Right lobe of liver (tissue), 6 donors: ENCODE data around the gene HS6ST3. TPM values are rescaled to one million over a fixed set of nuclear protein-coding genes. Genes with fewer than 3 reads are reported as not detected.

ENCODE experiments used
- ATAC-seq, 4 donors: fragments of 200-7000 bp; cut with Tn5 transposase; one replicate each; pipeline ENCODE4 v1.9.1; 2020; ENCODE audit warnings: mild to moderate bottlenecking in 4 of 4, moderate library complexity in 4 of 4
- DNase-seq, 3 donors: peaks; one replicate each; pipeline ENCODE4 v3.0.0-alpha.2; 2020
- H3K27ac ChIP-seq, 3 donors: fragments of 200-600 bp; one replicate each; pipeline ENCODE4 v1.8.0; 2022
- H3K27me3 ChIP-seq, 2 donors: fragments of 200-600 bp; one replicate each; pipeline ENCODE4 v1.8.0; 2022
- H3K36me3 ChIP-seq, 4 donors: fragments of 200-600 bp; sonication (generic) in 1 of 4; one replicate each; pipeline versions ENCODE4 v1.5.1 to v1.8.0; 2017 to 2022; ENCODE audit warnings: control low read depth in 1 of 4
- H3K4me1 ChIP-seq, 4 donors: fragments of 200-600 bp; sonication (generic) in 1 of 4; one replicate each; pipeline versions ENCODE4 v1.5.1 to v1.8.0; 2017 to 2022; ENCODE audit warnings: control low read depth in 1 of 4
- H3K4me3 ChIP-seq, 3 donors: fragments of 200-600 bp; one replicate each; pipeline ENCODE4 v1.8.0; 2022
- H3K9me3 ChIP-seq, 4 donors: fragments of 200-600 bp; sonication (generic) in 1 of 4; one replicate each; pipeline versions ENCODE4 v1.5.1 to v1.8.0; 2017 to 2022; ENCODE audit warnings: control low read depth in 1 of 4
- POLR2A ChIP-seq: fragments of 450-650 bp; IDR thresholded peaks from one replicate; pipeline ENCODE4 v1.6.1; 2017; ENCODE audit warnings: antibody characterized with exemption, mild to moderate bottlenecking
- WGBS: methylation state at CpG from one replicate; pipeline ENCODE4 v1.1.6; 2018; ENCODE audit warnings: low coverage, low lambda C conversion rate; ENCODE audit not compliant: insufficient coverage; ENCODE audit errors: missing lambda C conversion rate; 5-methylcytosine and 5-hydroxymethylcytosine counted together
- intact Hi-C, 2 donors: fragments of 100-400 bp; cut with DNase I; formaldehyde crosslinking; loops; one replicate each; pipeline versions ENCODE4 v1.11.2 to v1.14.1; 2022
- total RNA-seq, 6 experiments: library from RNA; depleted of rRNA in 2 of 6; stranded (reverse); fragments of >200 nt in 2 of 6; fragmentation: NEBNext Ultra II Directional in 3 of 6; extraction: Animal tissue kit (Norgen Biotek cat#: 25700) in 3 of 6; gene quantifications; one replicate each; pipeline versions ENCODE4 v1.1.0 to v1.2.4, GENCODE V29; 2016 to 2023
- TF ChIP-seq, protein P1 (sequence below), 4 donors: fragments of 200-600 bp in 3 of 4; fragments of 450-650 bp in 1 of 4; IDR thresholded peaks; one replicate each; pipeline versions ENCODE4 v1.5.1 to v1.8.0; 2016 to 2022; ENCODE audit warnings: antibody characterized with exemption in 4 of 4, mild to moderate bottlenecking in 2 of 4
- donor health status: DM: no; HTN: yes; CAD: no.
- donor health status: DM: no; HTN: no; CAD: no.
- donor health status: DM: no; HTN: no; CAD: no.
- donor health status: DM: no; HTN: yes; CAD: no.
- donor health status: DM: no; HTN: yes; CAD: no.

Gene HS6ST3
- total RNA-seq, 6 experiments from 2014 or later: not detected

DNA sequence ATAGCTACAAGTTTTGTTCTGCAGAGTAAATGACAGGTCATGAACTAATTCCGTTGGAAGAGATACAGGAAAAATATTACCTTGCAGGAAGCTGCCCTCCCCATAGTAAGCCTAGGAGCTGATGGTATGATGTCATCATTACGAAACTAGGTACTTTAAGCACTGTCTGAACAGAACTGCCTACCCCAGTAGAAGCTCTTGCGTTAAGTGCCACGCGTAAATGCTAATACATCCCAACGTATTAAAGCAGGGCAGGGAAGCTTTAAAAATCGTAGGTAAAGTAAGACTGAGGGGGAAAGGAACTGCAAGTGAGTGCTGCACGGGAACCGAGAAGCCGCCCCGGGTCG, 37.3 kb upstream of the HS6ST3 start:
- WGBS: 2% methylated on average over 12 of the region's 12 CpGs
- Histone ChIP-seq H3K4me1 (peaks cover 0 to 6% (median 0%) of the 10 kb centered on the region in 4 donors), H3K9me3 (no peaks in the 10 kb centered on the region), H3K27ac (peak overlapping the region in 2 of 3 donors; percentile 15 to 35), H3K36me3 (no peaks in the 10 kb centered on the region), H3K27me3 (no peaks in the 10 kb centered on the region), H3K4me3 (peak overlapping the region; percentile 75 to 92 (median 79))
- no peak for TF ChIP-seq POLR2A
- TF ChIP-seq, protein P1, sequence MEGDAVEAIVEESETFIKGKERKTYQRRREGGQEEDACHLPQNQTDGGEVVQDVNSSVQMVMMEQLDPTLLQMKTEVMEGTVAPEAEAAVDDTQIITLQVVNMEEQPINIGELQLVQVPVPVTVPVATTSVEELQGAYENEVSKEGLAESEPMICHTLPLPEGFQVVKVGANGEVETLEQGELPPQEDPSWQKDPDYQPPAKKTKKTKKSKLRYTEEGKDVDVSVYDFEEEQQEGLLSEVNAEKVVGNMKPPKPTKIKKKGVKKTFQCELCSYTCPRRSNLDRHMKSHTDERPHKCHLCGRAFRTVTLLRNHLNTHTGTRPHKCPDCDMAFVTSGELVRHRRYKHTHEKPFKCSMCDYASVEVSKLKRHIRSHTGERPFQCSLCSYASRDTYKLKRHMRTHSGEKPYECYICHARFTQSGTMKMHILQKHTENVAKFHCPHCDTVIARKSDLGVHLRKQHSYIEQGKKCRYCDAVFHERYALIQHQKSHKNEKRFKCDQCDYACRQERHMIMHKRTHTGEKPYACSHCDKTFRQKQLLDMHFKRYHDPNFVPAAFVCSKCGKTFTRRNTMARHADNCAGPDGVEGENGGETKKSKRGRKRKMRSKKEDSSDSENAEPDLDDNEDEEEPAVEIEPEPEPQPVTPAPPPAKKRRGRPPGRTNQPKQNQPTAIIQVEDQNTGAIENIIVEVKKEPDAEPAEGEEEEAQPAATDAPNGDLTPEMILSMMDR (IDR thresholded peaks at IDR 0.05): no peak
- ATAC-seq (peak in 3 of 4 donors; percentile 10 to 40 (median 32)), DNase-seq (no peak)
- intact Hi-C loops: no loop called here

DNA sequence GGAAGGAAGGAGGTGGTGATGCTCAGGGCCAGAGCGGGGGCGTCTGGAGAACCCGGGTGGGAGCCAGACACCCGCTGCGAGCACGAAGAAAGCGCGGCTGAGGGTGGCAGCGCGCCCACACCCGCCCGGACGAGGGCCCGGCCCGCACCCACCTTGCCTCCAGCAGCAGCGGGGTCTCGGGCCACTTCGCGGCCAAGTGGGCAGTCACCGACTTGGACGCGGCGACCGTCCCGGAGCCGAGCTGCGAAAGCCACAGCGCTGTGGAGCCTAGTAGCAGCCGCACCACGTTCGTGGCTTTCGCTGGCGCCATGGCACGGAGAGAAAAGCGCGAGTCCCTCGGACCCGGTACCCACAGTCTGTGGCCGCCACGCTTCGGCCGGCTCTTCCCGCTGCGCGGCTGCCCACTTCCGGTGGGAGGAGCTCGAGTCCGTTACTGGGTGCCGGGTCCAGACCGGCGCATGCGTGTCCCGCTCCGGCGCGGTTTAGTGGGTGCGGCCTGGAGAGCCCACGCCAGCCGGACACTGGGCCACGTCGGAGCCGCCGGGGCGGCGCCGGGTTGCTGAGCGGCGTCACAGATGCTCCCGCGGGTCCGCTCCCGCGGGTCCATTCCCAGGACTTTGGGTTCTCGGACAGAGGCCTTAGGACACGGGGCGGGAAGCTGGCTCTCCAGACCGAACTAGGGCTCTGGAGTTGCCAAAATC, 36.8 kb upstream of the HS6ST3 start, which contains the start of gene UGGT2:
TSS of gene UGGT2 (minus strand) at position 399 of the 701 bp plus-strand sequence. CDS start at position 310, 89 bp downstream.
- intact Hi-C loops: no loop called here
- peak; percentile 95 to 97 (median 96) for DNase-seq
- Histone ChIP-seq H3K4me1 (peaks cover 0 to 6% (median 0%) of the 10 kb centered on the region in 4 donors), H3K27me3 (no peaks in the 10 kb centered on the region), H3K9me3 (no peaks in the 10 kb centered on the region), H3K27ac (peak within 1 kb of the TSS; percentile 15 to 61 (median 20)), H3K4me3 (peak within 1 kb of the TSS; percentile 75 to 92 (median 79)), H3K36me3 (no peaks in the 10 kb centered on the region)
- peak; percentile 91 for TF ChIP-seq POLR2A
- TF ChIP-seq, protein P1 (IDR thresholded peaks at IDR 0.05): peak in 1 of 4 donors; percentile 16
- under 1% methylated on average over 26 of the region's 77 CpGs for WGBS
- ATAC-seq: peak; percentile 100

DNA sequence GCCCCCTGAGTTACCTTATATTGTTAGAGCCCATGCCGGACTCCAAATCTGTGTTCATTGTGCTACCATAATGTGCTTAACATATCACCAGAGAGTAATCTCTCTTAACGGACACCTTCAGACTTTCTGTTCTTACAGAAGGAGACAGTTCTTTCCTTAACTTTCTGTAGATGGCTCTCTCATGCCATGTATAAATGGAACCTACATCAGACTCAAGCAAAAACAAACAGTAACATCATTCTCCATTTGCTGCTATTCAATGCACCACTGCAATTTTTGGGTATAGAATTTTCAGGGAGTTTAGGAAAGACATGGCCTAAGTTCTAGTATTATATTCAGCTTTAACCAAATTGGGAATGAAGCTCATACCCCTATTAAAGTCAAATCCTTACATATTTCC, 24.1 kb upstream of the HS6ST3 start:
- 78% methylated on average over 2 of the region's 2 CpGs for WGBS
- no peak for DNase-seq
- no peak overlapping the region for H3K4me3 ChIP-seq
- TF ChIP-seq POLR2A: no peak
- TF ChIP-seq, protein P1 (IDR thresholded peaks at IDR 0.05): no peak
- no peaks in the 10 kb centered on the region for H3K4me1 ChIP-seq
- no peaks in the 10 kb centered on the region for H3K36me3 ChIP-seq
- no peak for ATAC-seq
- no peak overlapping the region for H3K27ac ChIP-seq
- H3K9me3 ChIP-seq: no peaks in the 10 kb centered on the region
- H3K27me3 ChIP-seq: no peaks in the 10 kb centered on the region
- intact Hi-C loops: no loop called here

DNA sequence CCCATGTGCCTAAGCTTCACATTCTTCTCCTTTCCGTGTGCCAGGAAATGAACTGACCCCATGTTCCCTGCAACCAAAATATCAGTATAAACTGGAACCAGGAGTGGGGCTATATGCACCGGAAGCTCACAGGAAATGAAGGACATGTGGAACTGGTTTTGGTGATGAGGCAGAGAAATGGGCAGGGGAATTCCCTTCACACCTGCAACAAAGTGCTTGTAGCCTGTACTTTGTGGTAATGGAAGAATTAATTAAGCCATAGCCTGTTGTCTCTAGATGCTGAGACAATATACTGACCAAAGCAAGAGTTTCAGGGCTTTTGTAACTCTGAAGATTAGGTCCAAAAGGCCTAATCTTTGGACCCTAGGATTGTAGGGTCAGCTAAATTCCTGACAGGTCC, 21.2 kb upstream of the HS6ST3 start:
- intact Hi-C loops: no loop called here
- 42% methylated on average over 2 of the region's 2 CpGs for WGBS

More for the DNA sequence above, 21.2 kb upstream of the HS6ST3 start:
- ATAC-seq (no peak), DNase-seq (no peak)
- H3K9me3 ChIP-seq: no peaks in the 10 kb centered on the region
- H3K4me1 ChIP-seq: no peaks in the 10 kb centered on the region
- no peak for TF ChIP-seq POLR2A
- TF ChIP-seq, protein P1 (IDR thresholded peaks at IDR 0.05): no peak
- no peaks in the 10 kb centered on the region for H3K36me3 ChIP-seq
- no peak overlapping the region for H3K4me3 ChIP-seq
- H3K27me3 ChIP-seq: no peaks in the 10 kb centered on the region
- no peak overlapping the region for H3K27ac ChIP-seq
